GM21723 (cell line): ENCODE results near the gene ENTPD6.

Experiments used
- ATAC-seq: cut with Tn5 transposase; IDR thresholded peaks from one replicate; pipeline ENCODE4 v1.9.1; 2021; ENCODE audit warnings: mild to moderate bottlenecking, moderate library complexity; ENCODE audit not compliant: unreplicated experiment

Gene ENTPD6

DNA sequence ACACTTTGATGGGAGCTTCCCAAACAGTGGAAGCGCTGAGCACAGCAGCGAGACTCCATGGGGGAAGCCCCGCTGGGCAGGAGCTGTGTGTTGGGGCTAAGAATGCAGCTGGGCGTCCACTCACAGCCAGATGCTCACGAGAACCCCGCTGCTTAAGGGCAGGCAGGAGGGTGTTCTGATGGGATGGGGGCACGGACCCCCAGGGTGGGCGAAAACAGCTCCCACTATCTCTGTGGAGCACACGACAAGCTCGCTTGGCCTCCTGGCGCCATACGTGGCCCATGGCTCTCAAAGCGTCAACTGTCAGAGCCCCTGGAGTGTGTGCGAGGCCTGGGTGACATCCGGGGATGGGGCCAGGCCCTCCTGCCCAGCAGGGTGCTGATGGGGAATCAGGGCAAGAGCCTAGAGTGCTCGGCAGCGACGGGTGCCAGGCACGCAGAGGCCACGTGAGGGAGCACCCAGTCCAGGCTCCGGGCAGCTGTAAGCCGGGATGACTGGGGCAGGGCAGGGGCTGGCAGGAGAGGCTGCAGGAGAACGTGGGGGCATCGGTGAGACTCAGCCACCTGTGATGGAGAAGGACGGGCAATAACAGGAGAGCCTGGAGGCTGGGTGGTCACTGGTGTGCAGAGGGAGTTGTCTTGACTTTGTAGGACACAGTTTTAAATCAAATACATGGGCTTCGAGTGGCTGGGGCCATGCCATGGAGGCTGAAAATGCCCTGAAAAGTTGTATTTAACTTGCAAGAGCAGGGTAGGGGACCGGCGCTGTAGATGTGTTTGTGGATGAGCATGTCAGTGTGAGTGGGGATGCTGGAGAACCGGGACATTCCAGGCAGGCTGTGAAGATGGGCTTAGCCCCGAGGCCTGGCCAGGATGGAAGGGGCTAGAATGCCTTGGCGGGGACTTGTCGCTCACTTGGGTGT lies 79.6 kb downstream of the ENTPD6 start:
- ATAC-seq, result no peak

DNA sequence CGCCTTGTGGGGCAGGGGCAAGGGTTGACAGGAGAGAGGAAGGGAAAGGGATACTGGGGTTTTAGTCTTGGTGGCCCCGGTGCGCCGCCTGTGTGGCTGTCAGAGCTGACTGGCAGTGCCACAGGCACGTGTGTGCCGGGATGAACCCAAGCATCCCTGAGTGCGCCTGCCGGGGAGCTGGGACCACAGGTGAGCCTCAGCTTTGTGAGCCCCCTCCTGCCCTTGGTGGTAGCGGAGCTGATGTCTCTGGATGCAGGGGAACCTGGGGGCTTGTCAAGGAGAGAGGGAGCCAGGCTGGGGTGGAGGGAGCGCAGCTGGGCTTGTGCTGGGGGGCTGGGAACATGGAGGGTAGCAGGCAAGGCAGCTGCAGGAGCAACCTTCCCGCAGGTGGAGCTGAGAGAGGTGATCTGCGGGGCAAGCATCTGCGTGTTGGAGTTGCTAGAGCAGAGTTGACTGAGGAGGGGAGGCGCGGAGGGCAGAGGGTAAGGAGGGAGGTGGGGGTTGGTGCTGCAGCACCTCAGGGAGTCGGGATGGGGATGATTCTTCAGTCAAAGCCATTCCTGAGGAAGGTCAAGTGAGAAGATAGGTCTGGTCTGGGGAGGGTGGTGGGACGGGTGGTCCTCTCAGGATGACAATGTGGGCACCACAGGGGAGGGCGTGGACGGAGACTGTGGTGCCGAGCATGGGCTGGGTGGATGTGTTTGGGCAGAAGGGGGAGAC lies 80.5 kb downstream of the ENTPD6 start:
- no peak for ATAC-seq
